ENCODE data around the gene TFB2M.

DNA sequence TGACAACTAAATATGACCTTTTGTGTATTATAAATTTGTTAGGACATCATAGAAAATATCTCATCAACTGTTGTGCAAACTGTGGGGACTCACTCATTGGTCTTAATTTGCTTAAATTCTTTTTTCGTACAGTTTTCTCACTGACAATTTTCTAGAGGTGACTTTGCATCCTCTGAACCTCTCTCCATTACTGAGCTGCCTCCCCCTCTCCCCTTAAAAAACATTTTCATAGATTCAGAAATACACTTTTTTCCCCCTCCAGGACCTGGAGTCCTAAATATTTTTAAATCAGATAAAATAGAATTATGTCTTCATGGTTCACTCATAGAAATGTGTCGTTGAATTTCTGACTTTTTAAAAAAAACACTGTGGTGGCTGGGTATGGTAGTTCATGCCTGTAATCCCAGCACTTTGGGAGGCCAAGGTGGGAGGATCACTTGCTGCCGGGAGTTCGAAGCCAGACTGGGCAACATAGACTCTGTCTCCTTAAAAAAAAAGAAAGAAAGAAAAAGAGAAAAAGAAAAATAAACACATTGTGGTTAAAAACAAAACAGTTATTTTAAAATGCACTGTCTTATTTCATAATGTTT is 1.7 kb upstream of the TFB2M start:
- TF ChIP-seq POLR2A (IDR thresholded peaks at IDR 0.05; ENCODE audit: low read length) (no peak), GATA1 (IDR thresholded peaks at IDR 0.05; ENCODE audit: low read depth, low read length) (no peak)
